Left lung (tissue), 10 donors: Measurements from ENCODE around the gene DNAJC4. TPM values are rescaled to one million over a fixed set of nuclear protein-coding genes. Genes with fewer than 3 reads are reported as not detected.

Source experiments
- ATAC-seq: fragments of 200-7000 bp; cut with Tn5 transposase; one replicate; pipeline ENCODE4 v1.9.1; 2020; ENCODE audit warnings: moderate library complexity
- DNase-seq, 4 donors: peaks; one replicate each; pipeline ENCODE4 v3.0.0-alpha.2; 2013 to 2020
- H3K27ac ChIP-seq, 2 donors: fragments of 200-600 bp; sonication (generic) in 1 of 2; one replicate each; pipeline versions ENCODE4 v1.5.0 to v1.8.0; 2020 to 2021
- H3K27me3 ChIP-seq, 2 donors: fragments of 200-600 bp; sonication (generic) in 1 of 2; one replicate each; pipeline versions ENCODE4 v1.5.0 to v1.8.0; 2020 to 2021
- H3K36me3 ChIP-seq, 2 donors: fragments of 200-600 bp; sonication (generic) in 1 of 2; one replicate each; pipeline versions ENCODE4 v1.5.0 to v1.8.0; 2020 to 2021
- H3K4me1 ChIP-seq, 2 donors: fragments of 200-600 bp; one replicate each; pipeline ENCODE4 v1.8.0; 2021
- H3K4me3 ChIP-seq, 2 donors: fragments of 200-600 bp; sonication (generic) in 1 of 2; one replicate each; pipeline versions ENCODE4 v1.5.0 to v1.8.0; 2020 to 2021; ENCODE audit warnings: mild to moderate bottlenecking in 1 of 2
- H3K9me3 ChIP-seq, 2 donors: fragments of 200-600 bp; sonication (generic) in 1 of 2; one replicate each; pipeline versions ENCODE4 v1.5.0 to v1.8.0; 2020 to 2021
- CTCF ChIP-seq, 2 donors: fragments of 200-600 bp; sonication (generic) in 1 of 2; IDR thresholded peaks; one replicate each; pipeline versions ENCODE4 v1.5.0 to v1.8.0; 2021; ENCODE audit warnings: antibody characterized with exemption in 2 of 2
- intact Hi-C, 2 donors: fragments of 100-400 bp; cut with DNase I; formaldehyde crosslinking; loops; one replicate each; pipeline versions ENCODE4 v1.11.2 to v1.14.2; 2022
- polyA plus RNA-seq, 6 donors: library from polyadenylated mRNA; unstranded; fragments of 120-200 nt; gene quantifications; one replicate each; pipeline ENCODE4 v1.2.1, GENCODE V29; 2013; ENCODE audit not compliant: insufficient read length in 6 of 6
- total RNA-seq, 2 donors: library from RNA; stranded (reverse); fragmentation: NEBNext Ultra II Directional; extraction: Animal tissue kit (Norgen Biotek cat#: 25700); gene quantifications; one replicate each; pipeline ENCODE4 v1.2.1, GENCODE V29; 2021
- donor health status: DM: no; HTN: yes; CAD: no.
- donor health status: DM: no; HTN: no; CAD: no.

Gene DNAJC4
- total and polyA plus RNA-seq, 8 donors = 26.0 to 83.9 (median 68.7) TPM

- Histone ChIP-seq H3K4me3 (no peak overlapping the region), H3K4me1 (peaks cover 9 to 25% of the 10 kb centered on the region in 2 donors), H3K36me3 (peaks cover 0 to 61% of the 10 kb centered on the region in 2 donors), H3K27me3 (no peaks in the 10 kb centered on the region), H3K27ac (no peak overlapping the region), H3K9me3 (no peaks in the 10 kb centered on the region)
- DNase-seq (peak in 1 of 4 donors; percentile 73), ATAC-seq (no peak)
- intact Hi-C loops = no loop called here
- no peak for TF ChIP-seq CTCF (IDR thresholded peaks at IDR 0.05)
Measured at GRCh38 chr11:64266339-64266738, 36.0 kb downstream of the DNAJC4 start.

- H3K27ac ChIP-seq = peak overlapping the region; percentile 97 to 100
- ATAC-seq = no peak
- H3K4me3 ChIP-seq = no peak overlapping the region
- DNase-seq = peak in 1 of 4 donors; percentile 85
- H3K36me3 ChIP-seq = peaks cover 0 to 50% of the 10 kb centered on the region in 2 donors
- H3K4me1 ChIP-seq = peaks cover 13 to 35% of the 10 kb centered on the region in 2 donors
- no peaks in the 10 kb centered on the region for H3K27me3 ChIP-seq
- TF ChIP-seq CTCF (IDR thresholded peaks at IDR 0.05) = no peak
- H3K9me3 ChIP-seq = no peaks in the 10 kb centered on the region
- intact Hi-C loops = no loop called here
Measured at GRCh38 chr11:64267207-64267945, 37.0 kb downstream of the DNAJC4 start.

- Histone ChIP-seq H3K4me1 (peaks cover 13 to 44% of the 10 kb centered on the region in 2 donors), H3K27me3 (no peaks in the 10 kb centered on the region), H3K9me3 (no peaks in the 10 kb centered on the region), H3K36me3 (peaks cover 0 to 42% of the 10 kb centered on the region in 2 donors), H3K4me3 (peak overlapping the region; percentile 71 to 81), H3K27ac (peak overlapping the region; percentile 97 to 100)
- ATAC-seq = no peak
- DNase-seq = peak in 3 of 4 donors; percentile 61 to 82 (median 66)
- intact Hi-C loops = no loop called here
- no peak for TF ChIP-seq CTCF (IDR thresholded peaks at IDR 0.05)
Measured at GRCh38 chr11:64268025-64268892, 37.9 kb downstream of the DNAJC4 start.

- no peak for TF ChIP-seq CTCF (IDR thresholded peaks at IDR 0.05)
- H3K27me3 ChIP-seq = no peaks in the 10 kb centered on the region
- peak in 3 of 4 donors; percentile 30 to 90 (median 79) for DNase-seq
- H3K36me3 ChIP-seq = peaks cover 0 to 34% of the 10 kb centered on the region in 2 donors
- intact Hi-C loops = no loop called here
- H3K27ac ChIP-seq = peak overlapping the region; percentile 97 to 100
- no peaks in the 10 kb centered on the region for H3K9me3 ChIP-seq
- ATAC-seq = peak; percentile 14
- peaks cover 13 to 44% of the 10 kb centered on the region in 2 donors for H3K4me1 ChIP-seq
- H3K4me3 ChIP-seq = peak overlapping the region; percentile 71 to 81
Measured at GRCh38 chr11:64268893-64269539, 38.7 kb downstream of the DNAJC4 start.
